Spleen (tissue), 11 donors: ENCODE data around the gene ROM1. TPM values are rescaled to one million over a fixed set of nuclear protein-coding genes. Genes with fewer than 3 reads are reported as not detected.

ENCODE experiments used
- DNase-seq: peaks from one replicate; pipeline ENCODE4 v3.0.0-alpha.2; 2020
- H3K27ac ChIP-seq, 8 donors: fragments of 200-600 bp; sonication (generic) in 7 of 8; 1 replicate in 4 of 8; 2 replicates in 4 of 8; pipeline versions ENCODE4 v1.5.0 to v1.8.0; 2016 to 2021; ENCODE audit warnings: inconsistent platforms in 4 of 8, mild to moderate bottlenecking in 4 of 8, moderate library complexity in 1 of 8
- H3K27me3 ChIP-seq, 7 donors: fragments of 200-600 bp; sonication (generic) in 6 of 7; replicated peaks in 1 of 7; 1 replicate in 4 of 7; 2 replicates in 3 of 7; pipeline versions ENCODE4 v1.5.0 to v1.8.0; 2016 to 2021; ENCODE audit warnings: inconsistent platforms in 3 of 7, mild to moderate bottlenecking in 1 of 7
- H3K36me3 ChIP-seq, 6 donors: fragments of 200-600 bp; sonication (generic) in 5 of 6; 1 replicate in 4 of 6; 2 replicates in 2 of 6; pipeline versions ENCODE4 v1.5.0 to v1.8.0; 2016 to 2021; ENCODE audit warnings: inconsistent platforms in 2 of 6
- H3K4me1 ChIP-seq, 6 donors: fragments of 200-600 bp; sonication (generic) in 5 of 6; 1 replicate in 3 of 6; 2 replicates in 3 of 6; pipeline versions ENCODE4 v1.5.0 to v1.8.0; 2016 to 2021; ENCODE audit warnings: inconsistent platforms in 3 of 6
- H3K4me3 ChIP-seq, 8 donors: fragments of 200-600 bp; sonication (generic) in 7 of 8; 1 replicate in 4 of 8; 2 replicates in 4 of 8; pipeline versions ENCODE4 v1.5.0 to v1.8.0; 2016 to 2021; ENCODE audit warnings: inconsistent platforms in 4 of 8, mild to moderate bottlenecking in 4 of 8, moderate library complexity in 2 of 8
- H3K9me3 ChIP-seq, 8 donors: fragments of 200-600 bp; sonication (generic) in 7 of 8; 1 replicate in 4 of 8; 2 replicates in 4 of 8; pipeline versions ENCODE4 v1.5.0 to v1.8.0; 2016 to 2021; ENCODE audit warnings: inconsistent platforms in 4 of 8
- CTCF ChIP-seq, 11 experiments: fragments of 200-600 bp in 7 of 11; fragments of 450-650 bp in 4 of 11; sonication (generic) in 4 of 11; IDR thresholded peaks in 8 of 11; conservative IDR thresholded peaks in 3 of 11; 1 replicate in 7 of 11; 2 replicates in 4 of 11; pipeline versions ENCODE4 v1.4.0 to v1.8.0; 2016 to 2021; ENCODE audit warnings: antibody characterized with exemption in 11 of 11, inconsistent platforms in 4 of 11, mild to moderate bottlenecking in 1 of 11
- POLR2A ChIP-seq, 3 donors: fragments of 450-650 bp; IDR thresholded peaks; one replicate each; pipeline ENCODE4 v1.5.1; 2017; ENCODE audit warnings: antibody characterized with exemption in 3 of 3, mild to moderate bottlenecking in 1 of 3
- POLR2AphosphoS5 ChIP-seq, 3 donors: sonication (generic); formaldehyde crosslinking; IDR thresholded peaks; one replicate each; pipeline ENCODE4 v1.5.1; 2017; ENCODE audit warnings: antibody characterized with exemption in 3 of 3
- WGBS, 5 donors: extraction: QIAGEN DNeasy Blood & Tissue Kit in 3 of 5; methylation state at CpG; one replicate each; pipeline versions ENCODE4 v1.1.5 to v1.1.7; 2013 to 2018; 5-methylcytosine and 5-hydroxymethylcytosine counted together
- intact Hi-C: fragments of 100-400 bp; cut with DNase I; formaldehyde crosslinking; loops from one replicate; pipeline ENCODE4 v1.15.0; 2023; ENCODE audit warnings: low total_unique reads
- polyA plus RNA-seq, 3 donors: library from polyadenylated mRNA; stranded (reverse); fragments of 200-250 nt; gene quantifications; one replicate each; pipeline ENCODE4 v1.2.1, GENCODE V29; 2013
- total RNA-seq, 7 donors: library from RNA; depleted of rRNA in 3 of 7; stranded (reverse); fragments of >200 nt in 3 of 7; fragmentation: NEBNext Ultra II Directional in 4 of 7; extraction: Animal tissue kit (Norgen Biotek cat#: 25700) in 4 of 7; gene quantifications; one replicate each; pipeline versions ENCODE4 v1.1.0 to v1.2.1, GENCODE V29; 2016 to 2021
- donor health status: healthy with polysubstance abuse.
- donor health status: DM: no; HTN: no; CAD: no; lungs with moderate emphysema.
- donor health status: DM: no; HTN: no; CAD: no.
- donor health status: Bipolar disorder and iron deficiency.
- donor health status: healthy.
- donor health status: DM: no; HTN: no; CAD: no.
- donor health status: DM: yes; HTN: yes; CAD: no.

The ROM1 gene
- total and polyA plus RNA-seq, 10 donors = 4.2 to 15.0 (median 5.9) TPM

GRCh38 chr11:62621567-62622470 lies 8.8 kb downstream of the ROM1 start, which contains the start of gene B3GAT3:
B3GAT3 (minus strand) TSS chr11:62621986; CDS start chr11:62621947, 39 bp downstream.
- intact Hi-C loops = no loop called here
- 0 to 2% (median 1%) methylated on average over 25 to 77 of the region's 77 CpGs for WGBS, 5 donors
- no peaks in the 10 kb centered on the region for H3K9me3 ChIP-seq
- H3K4me1 ChIP-seq = peaks cover 13 to 35% (median 20%) of the 10 kb centered on the region in 6 donors
- no peaks in the 10 kb centered on the region for H3K27me3 ChIP-seq
- peak within 1 kb of the TSS; percentile 78 to 95 (median 92) for H3K27ac ChIP-seq
- peaks cover 5 to 54% (median 28%) of the 10 kb centered on the region in 6 donors for H3K36me3 ChIP-seq
- DNase-seq = peak; percentile 99
- H3K4me3 ChIP-seq = peak within 1 kb of the TSS; percentile 72 to 91 (median 80)
- TF ChIP-seq POLR2A (IDR thresholded peaks at IDR 0.05) (peak in 1 of 3 donors; percentile 86), POLR2AphosphoS5 (IDR thresholded peaks at IDR 0.05) (peak; percentile 96 to 99 (median 96)), CTCF (IDR thresholded peaks at IDR 0.05 in 8 of 11, conservative IDR thresholded peaks at IDR 0.05 in 3 of 11) (peak in 7 of 11 experiments; percentile 13 to 71 (median 51))

GRCh38 chr11:62622476-62623089 lies 9.5 kb downstream of the ROM1 start:
- intact Hi-C loops = no loop called here
- H3K9me3 ChIP-seq = no peaks in the 10 kb centered on the region
- H3K27ac ChIP-seq = peak overlapping the region; percentile 78 to 95 (median 92)
- no peak for DNase-seq
- H3K4me1 ChIP-seq = peaks cover 13 to 35% (median 20%) of the 10 kb centered on the region in 6 donors
- H3K36me3 ChIP-seq = peaks cover 5 to 54% (median 28%) of the 10 kb centered on the region in 6 donors
- no peaks in the 10 kb centered on the region for H3K27me3 ChIP-seq
- 84 to 89% (median 86%) methylated on average over 7 of the region's 7 CpGs for WGBS, 5 donors
- peak overlapping the region in 6 of 8 donors; percentile 78 to 91 (median 83) for H3K4me3 ChIP-seq
- TF ChIP-seq POLR2A (IDR thresholded peaks at IDR 0.05) (no peak), CTCF (IDR thresholded peaks at IDR 0.05 in 8 of 11, conservative IDR thresholded peaks at IDR 0.05 in 3 of 11) (no peak), POLR2AphosphoS5 (IDR thresholded peaks at IDR 0.05) (no peak)

GRCh38 chr11:62627713-62628112 lies 14.7 kb downstream of the ROM1 start:
- no peak for DNase-seq
- H3K4me3 ChIP-seq = no peak overlapping the region
- H3K36me3 ChIP-seq = peaks cover 14 to 84% (median 77%) of the 10 kb centered on the region in 6 donors
- H3K27me3 ChIP-seq = no peaks in the 10 kb centered on the region
- intact Hi-C loops = no loop called here
- H3K27ac ChIP-seq = no peak overlapping the region
- peaks cover 0 to under 1% (median 0%) of the 10 kb centered on the region in 6 donors for H3K4me1 ChIP-seq
- H3K9me3 ChIP-seq = no peaks in the 10 kb centered on the region
- WGBS, 5 donors = 79 to 92% (median 90%) methylated on average over 3 of the region's 3 CpGs
- TF ChIP-seq CTCF (IDR thresholded peaks at IDR 0.05 in 8 of 11, conservative IDR thresholded peaks at IDR 0.05 in 3 of 11) (no peak), POLR2AphosphoS5 (IDR thresholded peaks at IDR 0.05) (no peak), POLR2A (IDR thresholded peaks at IDR 0.05) (no peak)
